ENCODE results near the gene SCNN1G. TPM values are rescaled to one million over a fixed set of nuclear protein-coding genes. Genes with fewer than 3 reads are reported as not detected.

Gene SCNN1G
- total RNA-seq, 2 experiments from 2014 or later = not detected

GRCh38 chr16:23140107-23140506 lies 42.4 kb upstream of the SCNN1G start:
- Histone ChIP-seq H3K4me2 (ENCODE audit: low read length) (no peak overlapping the region), H3K9me3 (ENCODE audit: low read length) (peaks cover 15% of the 10 kb centered on the region; the same call in 1 of the 2 replicates), H2AFZ (ENCODE audit: low read length) (no peak overlapping the region), H3K27ac (ENCODE audit: low read depth, low read length, poor library complexity, severe bottlenecking) (no peak overlapping the region), H3K4me3 (ENCODE audit: low read depth, low read length, poor library complexity, severe bottlenecking) (no peak overlapping the region), H3K79me2 (ENCODE audit: insufficient read depth, low read depth, low read length) (peaks cover 30% of the 10 kb centered on the region), H3K4me1 (ENCODE audit: insufficient read depth, low read length, poor library complexity, severe bottlenecking) (no peaks in the 10 kb centered on the region), H4K20me1 (ENCODE audit: insufficient read depth, low read length) (peaks cover 14% of the 10 kb centered on the region; the same call in 1 of the 2 replicates), H3K36me3 (ENCODE audit: insufficient read depth, low read length) (no peaks in the 10 kb centered on the region), H3K9me2 (ENCODE audit: insufficient read depth, low read length) (no peaks in the 10 kb centered on the region)
- no peak for TF ChIP-seq CTCF (conservative IDR thresholded peaks at IDR 0.05; ENCODE audit: low read length)
- no peak for TF ChIP-seq EZH2phosphoT487 (IDR thresholded peaks at IDR 0.05; ENCODE audit: borderline replicate concordance, low read depth, low read length)
- no TSS peak for BruUV-seq (replicated peaks)
- ChIA-PET CTCF (ENCODE audit: unreplicated experiment) (no interaction called here), POLR2A (no interaction called here)
- no peak for DNase-seq (ENCODE audit: low spot score)
- intact Hi-C loops (cut with micrococcal nuclease; ENCODE audit: unreplicated experiment) = loop anchor here (10.0 kb wide), 1 partner anchor 55 kb away; no protein-coding TSS in a partner anchor

GRCh38 chr16:23141033-23141432 lies 41.5 kb upstream of the SCNN1G start:
- TF ChIP-seq EZH2phosphoT487 (IDR thresholded peaks at IDR 0.05; ENCODE audit: borderline replicate concordance, low read depth, low read length) (no peak), CTCF (conservative IDR thresholded peaks at IDR 0.05; ENCODE audit: low read length) (no peak)
- peaks cover 5% of the 10 kb centered on the region; the same call in 1 of the 2 replicates for H3K9me3 ChIP-seq (ENCODE audit: low read length)
- H3K4me1 ChIP-seq (ENCODE audit: insufficient read depth, low read length, poor library complexity, severe bottlenecking) = no peaks in the 10 kb centered on the region
- BruUV-seq (replicated peaks) = no TSS peak
- H3K4me2 ChIP-seq (ENCODE audit: low read length) = no peak overlapping the region
- peaks cover 14% of the 10 kb centered on the region; the same call in 1 of the 2 replicates for H4K20me1 ChIP-seq (ENCODE audit: insufficient read depth, low read length)
- peaks cover 23% of the 10 kb centered on the region for H3K79me2 ChIP-seq (ENCODE audit: insufficient read depth, low read depth, low read length)
- no peaks in the 10 kb centered on the region for H3K36me3 ChIP-seq (ENCODE audit: insufficient read depth, low read length)
- H3K9me2 ChIP-seq (ENCODE audit: insufficient read depth, low read length) = no peaks in the 10 kb centered on the region
- no peak overlapping the region for H3K4me3 ChIP-seq (ENCODE audit: low read depth, low read length, poor library complexity, severe bottlenecking)
- ChIA-PET POLR2A (no interaction called here), CTCF (ENCODE audit: unreplicated experiment) (no interaction called here)
- intact Hi-C loops (cut with micrococcal nuclease; ENCODE audit: unreplicated experiment) = loop anchor here (10.0 kb wide), 1 partner anchor 56 kb away; no protein-coding TSS in a partner anchor
- no peak overlapping the region for H2AFZ ChIP-seq (ENCODE audit: low read length)
- DNase-seq (ENCODE audit: low spot score) = no peak
- H3K27ac ChIP-seq (ENCODE audit: low read depth, low read length, poor library complexity, severe bottlenecking) = no peak overlapping the region

- no peak overlapping the region for H3K4me3 ChIP-seq (ENCODE audit: low read depth, low read length, poor library complexity, severe bottlenecking)
- no peak overlapping the region for H3K4me2 ChIP-seq (ENCODE audit: low read length)
- intact Hi-C loops (cut with micrococcal nuclease; ENCODE audit: unreplicated experiment) = loop anchor here (10.0 kb wide), 1 partner anchor 57 kb away; no protein-coding TSS in a partner anchor
- H3K9me3 ChIP-seq (ENCODE audit: low read length) = 0 out of 2 replicates have a peak, but pooled peaks cover 4% of the 10 kb centered on the region
- no peak for DNase-seq (ENCODE audit: low spot score)
- ChIA-PET POLR2A (no interaction called here), CTCF (ENCODE audit: unreplicated experiment) (no interaction called here)
- H3K36me3 ChIP-seq (ENCODE audit: insufficient read depth, low read length) = no peaks in the 10 kb centered on the region
- no peak overlapping the region for H3K27ac ChIP-seq (ENCODE audit: low read depth, low read length, poor library complexity, severe bottlenecking)
- no peak overlapping the region for H2AFZ ChIP-seq (ENCODE audit: low read length)
- H4K20me1 ChIP-seq (ENCODE audit: insufficient read depth, low read length) = peaks cover 14% of the 10 kb centered on the region; the same call in 1 of the 2 replicates
- peaks cover 25% of the 10 kb centered on the region for H3K79me2 ChIP-seq (ENCODE audit: insufficient read depth, low read depth, low read length)
- no TSS peak for BruUV-seq (replicated peaks)
- H3K4me1 ChIP-seq (ENCODE audit: insufficient read depth, low read length, poor library complexity, severe bottlenecking) = no peaks in the 10 kb centered on the region
- TF ChIP-seq EZH2phosphoT487 (IDR thresholded peaks at IDR 0.05; ENCODE audit: borderline replicate concordance, low read depth, low read length) (no peak), CTCF (conservative IDR thresholded peaks at IDR 0.05; ENCODE audit: low read length) (no peak)
- no peaks in the 10 kb centered on the region for H3K9me2 ChIP-seq (ENCODE audit: insufficient read depth, low read length)
Measured at GRCh38 chr16:23141500-23141899, 41.0 kb upstream of the SCNN1G start.

Data from OCI-LY7 (cell line).